ENCODE measurements around the gene PALLD.
A peak's percentile ranks its signal among the peaks of the same experiment; 100 is the strongest.

The PALLD gene

DNA sequence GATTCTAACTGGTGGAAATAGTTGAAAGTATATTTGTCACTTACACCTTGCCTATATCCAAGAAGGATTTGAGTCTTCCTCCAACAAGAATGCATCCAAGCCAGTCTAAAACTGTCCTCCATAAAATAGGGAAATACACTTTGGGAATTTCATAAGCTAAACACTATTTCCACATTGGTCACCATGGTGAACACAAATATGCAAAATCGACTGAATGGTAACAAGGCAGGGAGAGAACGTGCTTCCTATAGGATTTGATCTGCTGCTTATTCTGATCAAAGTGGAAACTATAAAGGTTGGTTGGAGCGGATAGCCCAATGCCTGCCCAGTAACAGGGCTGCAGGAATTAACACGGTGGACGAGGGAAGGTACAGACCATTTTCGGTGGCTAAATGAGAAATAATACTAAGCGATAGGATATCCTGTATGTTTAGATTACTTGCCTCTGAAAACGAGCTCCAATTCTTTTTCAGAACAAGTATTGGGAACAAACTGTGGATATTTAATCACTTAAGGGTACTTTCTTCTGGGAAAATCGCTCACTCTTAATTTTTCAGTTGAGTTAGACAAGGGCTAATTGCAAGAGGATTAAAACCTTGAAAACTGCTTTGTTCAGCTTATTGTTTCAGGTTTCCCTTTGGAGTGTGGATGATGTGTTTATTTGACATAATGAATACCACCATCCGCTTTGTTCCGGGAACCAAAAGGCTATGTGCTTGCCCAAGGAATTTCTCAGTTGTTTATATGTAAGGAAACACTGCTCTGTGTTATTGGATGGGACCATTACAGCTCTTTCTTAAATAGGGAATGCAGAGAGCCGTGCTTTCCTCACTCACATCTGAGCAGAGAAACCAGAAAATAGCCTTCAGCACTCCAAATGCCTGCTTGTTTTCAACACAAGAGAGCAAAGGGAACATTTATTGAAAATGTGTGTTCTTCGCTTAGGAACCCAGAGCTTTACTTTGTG lies 318.8 kb downstream of the PALLD start:
- no peaks in the 10 kb centered on the region for H3K36me3 Mint-ChIP-seq
- H3K27me3 Mint-ChIP-seq: peaks cover 28% of the 10 kb centered on the region

DNA sequence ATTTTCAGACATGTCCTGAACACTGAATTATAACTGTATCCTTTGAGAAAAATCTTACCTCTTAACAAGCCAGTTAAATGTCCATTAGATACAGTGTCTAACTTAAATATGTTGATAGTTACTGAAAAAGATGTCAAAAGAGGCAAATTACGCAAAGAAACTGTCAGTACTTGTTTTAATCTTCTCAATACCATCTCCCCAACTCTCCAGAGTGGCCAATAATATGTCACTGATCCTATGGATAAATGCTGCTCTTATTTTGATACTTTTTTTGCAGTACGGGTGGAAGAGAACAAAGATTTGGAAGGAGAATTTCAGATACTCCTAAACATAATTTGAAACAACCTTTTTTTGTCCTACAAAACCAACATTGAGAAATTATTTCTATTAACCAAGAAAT lies 320.5 kb downstream of the PALLD start:
- H3K4me1 Mint-ChIP-seq: peaks cover 11% of the 10 kb centered on the region
- no peak overlapping the region for H3K27ac Mint-ChIP-seq
- no peak overlapping the region for H3K4me3 Mint-ChIP-seq
- H3K27me3 Mint-ChIP-seq: peaks cover 28% of the 10 kb centered on the region
- no peaks in the 10 kb centered on the region for H3K9me3 Mint-ChIP-seq
- H3K36me3 Mint-ChIP-seq: no peaks in the 10 kb centered on the region

More for the DNA sequence above, 318.8 kb downstream of the PALLD start:
- no peak overlapping the region for H3K4me3 Mint-ChIP-seq
- H3K4me1 Mint-ChIP-seq: peaks cover 11% of the 10 kb centered on the region
- no peaks in the 10 kb centered on the region for H3K9me3 Mint-ChIP-seq
- H3K27ac Mint-ChIP-seq: no peak overlapping the region

DNA sequence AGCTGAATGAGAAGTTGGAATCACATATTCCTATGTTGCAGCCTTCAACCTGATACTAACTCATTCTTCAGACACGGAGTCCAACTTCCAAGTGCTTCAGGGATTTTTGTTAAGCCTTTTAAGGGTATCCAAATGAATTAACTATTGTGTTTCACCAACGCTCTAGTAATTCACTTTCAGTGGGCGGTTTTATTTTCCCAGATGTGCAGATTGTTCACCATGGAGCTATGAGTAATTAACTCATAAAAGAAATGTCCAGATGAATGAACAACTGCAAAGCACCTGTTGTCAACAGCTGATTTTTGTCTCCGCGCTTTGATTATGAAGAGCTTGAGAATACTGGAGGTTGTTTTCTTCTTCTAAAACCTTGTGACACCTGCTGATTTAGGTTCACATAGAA lies 325.6 kb downstream of the PALLD start:
- Mint-ChIP-seq H3K36me3 (no peaks in the 10 kb centered on the region), H3K4me1 (peaks cover under 1% of the 10 kb centered on the region), H3K27me3 (peaks cover 10% of the 10 kb centered on the region), H3K27ac (no peak overlapping the region), H3K9me3 (no peaks in the 10 kb centered on the region), H3K4me3 (no peak overlapping the region)

DNA sequence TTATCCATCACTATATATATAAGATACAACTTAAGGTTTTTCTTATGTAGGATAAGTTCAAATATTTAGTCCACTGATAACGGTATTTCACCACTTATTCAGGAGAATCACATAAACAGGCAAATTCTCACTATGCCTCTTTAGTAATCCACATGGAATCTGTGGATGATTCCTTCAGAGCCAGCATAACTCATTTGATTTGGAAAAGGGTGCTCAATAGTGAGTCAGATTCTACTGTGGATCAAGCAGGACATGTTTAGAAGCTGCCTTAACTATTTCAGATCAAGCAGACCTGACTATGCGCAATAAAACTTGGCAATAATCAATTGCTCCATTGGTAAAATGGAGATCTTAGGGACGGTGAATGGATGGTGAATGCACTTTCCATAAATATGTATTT lies 329.1 kb downstream of the PALLD start:
- Mint-ChIP-seq H3K27me3 (peaks cover 9% of the 10 kb centered on the region), H3K9me3 (no peaks in the 10 kb centered on the region), H3K27ac (no peak overlapping the region), H3K36me3 (no peaks in the 10 kb centered on the region), H3K4me3 (no peak overlapping the region), H3K4me1 (no peaks in the 10 kb centered on the region)

DNA sequence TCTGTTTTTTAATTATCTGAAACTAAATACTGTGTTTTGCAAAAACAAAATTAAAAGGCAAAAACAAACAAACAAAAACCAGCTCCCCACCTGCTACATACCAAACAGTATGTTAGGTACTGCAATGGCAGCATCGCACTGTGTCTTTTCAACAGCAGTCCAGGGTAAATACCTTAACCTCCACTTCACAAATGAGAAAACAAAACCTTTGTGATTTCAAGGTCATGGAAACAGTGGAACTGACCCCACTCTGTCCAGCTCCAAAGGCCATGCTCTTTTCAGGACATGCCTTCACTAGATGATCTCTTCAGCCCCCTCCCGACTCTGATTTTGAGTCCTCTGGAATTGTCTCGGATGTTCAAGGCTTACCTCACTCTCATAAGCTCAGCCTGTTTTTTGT lies 329.8 kb downstream of the PALLD start:
- Mint-ChIP-seq H3K4me3 (no peak overlapping the region), H3K27me3 (peaks cover 14% of the 10 kb centered on the region), H3K9me3 (no peaks in the 10 kb centered on the region), H3K27ac (no peak overlapping the region), H3K36me3 (peaks cover 2% of the 10 kb centered on the region), H3K4me1 (peaks cover 5% of the 10 kb centered on the region)

DNA sequence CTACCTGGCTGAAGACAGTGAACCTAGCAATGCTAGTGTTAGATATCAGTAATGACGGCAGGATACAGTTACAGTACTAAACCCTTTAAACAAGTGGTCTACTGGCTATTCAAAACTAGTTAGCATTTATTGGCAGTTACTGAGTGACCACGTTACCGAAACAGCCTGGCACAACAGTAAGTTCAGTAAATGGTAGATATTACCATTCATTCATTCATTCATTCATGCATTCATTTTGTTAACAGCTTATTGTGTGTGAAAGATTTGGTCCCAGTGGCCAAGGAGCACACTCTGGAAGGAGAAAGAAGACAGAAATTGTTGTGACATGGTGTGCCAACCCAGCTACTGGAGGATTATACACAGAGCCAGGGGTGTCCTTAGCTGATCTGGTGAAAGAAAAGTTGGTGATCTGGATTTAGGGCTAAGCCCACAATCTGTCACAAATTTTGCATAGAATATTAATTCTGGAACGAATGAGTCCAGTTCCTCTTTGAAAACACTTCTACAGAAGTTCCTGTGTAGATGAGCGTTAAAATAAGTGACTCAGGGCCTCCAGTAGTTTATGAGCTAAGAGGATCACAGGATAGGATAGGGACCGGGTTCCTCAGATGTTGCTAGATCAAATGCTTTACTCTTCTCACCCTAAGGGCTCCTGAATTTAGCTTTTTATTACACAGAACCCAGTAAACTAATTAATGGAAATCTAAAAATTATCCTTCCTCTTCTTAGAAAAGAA lies 334.1 kb downstream of the PALLD start:
- Mint-ChIP-seq H3K27ac (no peak overlapping the region), H3K9me3 (no peaks in the 10 kb centered on the region), H3K4me1 (peaks cover 6% of the 10 kb centered on the region), H3K36me3 (peaks cover 2% of the 10 kb centered on the region), H3K27me3 (peaks cover 36% of the 10 kb centered on the region), H3K4me3 (peak overlapping the region; percentile 89)

DNA sequence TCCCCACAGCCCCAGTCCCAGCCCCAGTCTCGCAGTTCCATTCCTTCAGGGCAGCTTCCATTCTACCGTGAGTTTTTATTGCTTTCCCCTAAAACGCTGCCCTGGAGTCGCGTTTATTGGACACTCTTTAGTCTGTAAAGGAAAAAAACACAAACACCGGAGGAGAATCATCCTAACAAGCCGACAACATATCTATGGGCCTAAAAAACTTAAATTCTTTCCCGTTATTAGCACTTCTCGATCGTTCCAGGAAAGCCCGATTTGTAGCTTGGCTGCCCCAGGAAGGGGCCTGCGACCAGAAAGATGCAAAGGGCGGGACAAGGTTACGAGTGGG lies 334.7 kb downstream of the PALLD start:
- Mint-ChIP-seq H3K4me1 (peaks cover 6% of the 10 kb centered on the region), H3K9me3 (no peaks in the 10 kb centered on the region), H3K4me3 (peak overlapping the region; percentile 89), H3K36me3 (peaks cover 2% of the 10 kb centered on the region), H3K27ac (peak overlapping the region; percentile 41), H3K27me3 (peaks cover 40% of the 10 kb centered on the region)

DNA sequence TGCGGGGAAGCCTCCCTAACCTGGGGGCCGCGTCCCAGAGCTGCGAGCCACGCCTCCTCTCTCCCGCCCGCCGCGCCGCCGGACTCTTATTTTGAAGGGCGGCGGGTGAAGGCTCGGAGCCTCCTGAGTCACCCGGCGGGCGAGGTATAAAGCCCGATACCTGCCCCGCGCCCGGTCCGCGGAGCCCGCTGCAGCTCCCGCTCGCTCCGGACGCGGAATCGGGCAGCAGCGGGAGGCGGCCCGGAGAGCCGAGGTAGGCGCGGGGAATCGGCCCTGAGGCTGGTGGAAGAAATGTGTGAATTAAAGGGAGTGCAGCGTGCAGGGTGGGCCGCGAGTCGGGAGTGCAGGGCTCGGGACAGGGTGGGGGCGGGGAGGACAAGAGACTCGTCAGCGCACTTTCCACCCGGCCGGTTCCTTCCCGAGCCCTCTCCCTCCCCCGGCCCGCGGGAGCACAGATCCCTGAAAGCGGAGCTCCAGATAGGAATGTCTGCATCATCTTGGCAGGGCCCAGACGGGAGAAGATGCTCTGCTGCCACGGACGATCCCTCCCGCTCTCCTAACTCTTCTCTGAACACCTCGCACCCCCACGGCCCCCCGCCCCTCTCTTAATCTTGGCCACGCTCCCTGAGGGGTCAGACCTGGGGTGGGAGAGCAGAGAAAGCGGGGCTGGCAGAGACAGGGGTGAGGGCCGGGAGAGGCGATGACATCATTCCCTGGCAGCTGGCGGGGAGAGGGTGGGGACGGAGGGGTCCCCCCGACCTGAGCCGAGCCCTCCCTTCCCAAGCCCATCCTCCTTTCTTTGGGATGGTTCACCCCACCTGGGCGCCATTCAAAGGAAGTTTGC lies 335.3 kb downstream of the PALLD start:
- Mint-ChIP-seq H3K4me3 (peak overlapping the region; percentile 89), H3K9me3 (no peaks in the 10 kb centered on the region), H3K27me3 (peaks cover 44% of the 10 kb centered on the region), H3K27ac (no peak overlapping the region), H3K4me1 (peaks cover 6% of the 10 kb centered on the region), H3K36me3 (peaks cover 2% of the 10 kb centered on the region)

DNA sequence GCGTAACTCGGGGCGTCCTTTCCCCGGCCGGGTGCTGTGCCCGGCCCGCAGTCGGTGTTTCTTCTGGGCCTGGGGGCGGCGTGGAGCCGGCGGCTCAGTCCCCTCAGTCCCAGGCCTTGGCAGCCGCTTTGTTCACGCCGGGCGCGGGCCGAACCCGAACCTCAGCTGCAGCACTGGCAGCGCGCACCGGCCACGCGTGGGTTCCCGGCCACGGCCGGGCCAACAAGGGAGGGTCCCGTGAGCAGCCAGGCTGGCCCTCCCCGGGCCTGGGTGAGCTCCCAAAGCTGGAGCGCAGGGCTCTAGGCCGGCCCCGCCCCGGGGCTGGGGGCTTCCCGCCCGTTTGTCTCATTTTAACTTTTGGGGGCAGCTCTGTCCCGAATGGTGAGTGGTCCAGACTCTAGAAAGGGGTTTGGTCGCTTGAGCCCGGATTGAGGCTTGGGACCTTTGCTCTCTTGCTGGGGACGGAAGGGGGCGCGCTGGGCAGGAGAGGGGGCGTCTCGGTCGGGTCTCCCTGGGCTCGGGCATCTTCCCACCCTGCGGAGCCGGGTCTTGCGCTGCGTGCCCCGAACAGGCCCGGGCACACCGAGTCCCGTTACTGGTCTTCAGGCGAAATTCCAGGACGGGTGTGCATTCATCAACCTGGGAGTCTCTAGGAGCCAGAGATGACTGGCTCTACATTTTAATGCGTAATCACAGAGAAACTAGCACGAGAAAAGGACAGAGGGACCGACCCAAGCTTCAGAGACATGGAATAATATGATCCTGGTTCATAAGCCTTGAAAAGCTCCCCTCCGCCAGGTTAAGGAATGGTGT lies 336.1 kb downstream of the PALLD start:
- H3K27ac Mint-ChIP-seq: no peak overlapping the region
- H3K9me3 Mint-ChIP-seq: no peaks in the 10 kb centered on the region
- H3K36me3 Mint-ChIP-seq: peaks cover 2% of the 10 kb centered on the region
- peaks cover 6% of the 10 kb centered on the region for H3K4me1 Mint-ChIP-seq
- peaks cover 51% of the 10 kb centered on the region for H3K27me3 Mint-ChIP-seq
- peak overlapping the region; percentile 89 for H3K4me3 Mint-ChIP-seq

DNA sequence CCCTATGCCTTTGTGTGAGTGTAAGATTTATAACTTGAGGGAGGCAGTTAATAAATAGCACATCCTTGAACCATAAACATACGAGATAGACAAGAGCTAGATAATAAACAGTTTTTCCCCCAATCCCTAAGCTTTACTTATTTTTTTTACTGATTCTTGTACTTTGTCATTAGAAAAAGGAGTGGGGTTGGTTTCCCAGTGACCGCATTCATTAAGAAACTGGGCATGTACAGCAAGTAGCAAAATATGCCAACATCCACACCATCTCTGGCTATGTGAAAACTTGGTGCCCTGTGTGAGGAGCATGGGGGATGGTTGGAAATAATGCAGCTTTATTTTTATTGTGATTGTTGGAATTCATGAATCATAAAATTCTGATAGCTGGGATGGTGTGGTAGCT lies 337.0 kb downstream of the PALLD start:
- Mint-ChIP-seq H3K4me1 (peaks cover 6% of the 10 kb centered on the region), H3K27ac (no peak overlapping the region), H3K4me3 (no peak overlapping the region), H3K27me3 (peaks cover 54% of the 10 kb centered on the region), H3K36me3 (peaks cover 2% of the 10 kb centered on the region), H3K9me3 (no peaks in the 10 kb centered on the region)

DNA sequence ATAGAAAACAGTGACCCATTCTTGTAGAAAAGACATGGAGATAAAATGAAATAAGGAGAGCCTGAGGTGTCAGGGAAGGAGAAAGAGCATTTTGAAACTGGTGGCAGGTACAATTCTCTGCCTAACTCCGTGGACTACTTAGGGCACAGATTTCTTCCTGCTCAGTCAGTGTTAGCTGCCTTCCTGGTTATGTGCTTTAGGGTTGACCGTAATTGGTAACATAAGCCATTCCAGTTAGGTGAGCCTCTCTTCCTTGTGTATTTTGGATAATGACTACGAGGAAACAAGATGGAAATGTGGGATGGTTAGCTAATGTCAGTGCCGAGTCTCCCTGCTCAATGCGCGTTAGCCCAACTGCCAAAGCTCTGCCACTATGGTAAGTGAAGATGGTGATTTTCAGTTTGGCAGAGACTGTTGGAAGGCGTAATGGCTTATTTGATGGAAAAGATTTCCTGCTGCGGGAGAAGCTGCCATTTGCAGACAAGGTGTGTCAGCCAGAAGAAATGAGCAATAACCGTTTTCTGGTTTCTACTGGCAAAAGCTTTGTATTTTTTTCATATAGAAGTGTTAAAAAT lies 339.1 kb downstream of the PALLD start:
- Mint-ChIP-seq H3K27ac (no peak overlapping the region), H3K36me3 (peaks cover 2% of the 10 kb centered on the region), H3K27me3 (peaks cover 49% of the 10 kb centered on the region), H3K4me3 (no peak overlapping the region), H3K4me1 (peaks cover 6% of the 10 kb centered on the region), H3K9me3 (no peaks in the 10 kb centered on the region)

DNA sequence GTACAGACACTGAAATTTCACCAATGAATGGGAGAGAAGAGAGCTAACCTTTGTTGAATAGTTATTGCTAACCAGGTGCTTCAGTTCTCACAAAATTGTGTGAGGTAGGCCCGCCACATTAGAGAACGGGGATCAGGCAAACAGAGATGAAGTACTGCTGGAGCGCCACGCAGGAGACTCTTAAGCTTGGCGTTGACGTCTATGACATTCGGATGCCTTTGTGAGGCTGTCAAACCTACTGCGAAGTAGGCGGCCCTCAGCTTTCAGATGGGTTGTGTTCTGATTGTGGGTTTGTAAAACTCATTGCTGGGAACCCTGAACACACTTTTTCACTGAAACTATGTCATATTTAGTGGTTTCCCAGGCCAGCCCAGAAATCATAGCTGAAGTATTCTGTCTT lies 339.6 kb downstream of the PALLD start:
- peaks cover 45% of the 10 kb centered on the region for H3K27me3 Mint-ChIP-seq
- H3K27ac Mint-ChIP-seq: no peak overlapping the region
- H3K36me3 Mint-ChIP-seq: peaks cover under 1% of the 10 kb centered on the region
- H3K9me3 Mint-ChIP-seq: no peaks in the 10 kb centered on the region
- no peak overlapping the region for H3K4me3 Mint-ChIP-seq
- H3K4me1 Mint-ChIP-seq: peaks cover 3% of the 10 kb centered on the region

DNA sequence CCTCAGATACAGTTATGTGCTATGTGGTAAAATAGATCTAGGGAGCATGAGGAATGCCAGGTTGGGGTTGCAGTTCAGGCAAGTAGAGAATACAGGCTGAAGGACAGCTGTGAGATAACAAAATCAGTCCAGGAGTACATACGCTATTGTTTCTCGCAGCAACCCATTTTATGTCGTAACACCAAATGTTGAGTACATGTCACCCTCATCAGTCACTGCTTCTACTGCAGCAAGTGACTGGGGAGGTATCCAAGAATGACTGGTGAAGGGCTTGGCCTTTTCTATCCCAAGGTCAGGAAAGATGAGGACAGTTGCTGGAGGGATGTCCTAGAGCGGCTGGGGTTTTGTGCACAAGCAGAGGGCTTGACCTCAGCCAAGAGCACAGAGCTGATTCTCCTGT lies 341.1 kb downstream of the PALLD start:
- Mint-ChIP-seq H3K9me3 (no peaks in the 10 kb centered on the region), H3K27me3 (peaks cover 42% of the 10 kb centered on the region), H3K4me3 (no peak overlapping the region), H3K27ac (no peak overlapping the region), H3K36me3 (no peaks in the 10 kb centered on the region), H3K4me1 (no peaks in the 10 kb centered on the region)

DNA sequence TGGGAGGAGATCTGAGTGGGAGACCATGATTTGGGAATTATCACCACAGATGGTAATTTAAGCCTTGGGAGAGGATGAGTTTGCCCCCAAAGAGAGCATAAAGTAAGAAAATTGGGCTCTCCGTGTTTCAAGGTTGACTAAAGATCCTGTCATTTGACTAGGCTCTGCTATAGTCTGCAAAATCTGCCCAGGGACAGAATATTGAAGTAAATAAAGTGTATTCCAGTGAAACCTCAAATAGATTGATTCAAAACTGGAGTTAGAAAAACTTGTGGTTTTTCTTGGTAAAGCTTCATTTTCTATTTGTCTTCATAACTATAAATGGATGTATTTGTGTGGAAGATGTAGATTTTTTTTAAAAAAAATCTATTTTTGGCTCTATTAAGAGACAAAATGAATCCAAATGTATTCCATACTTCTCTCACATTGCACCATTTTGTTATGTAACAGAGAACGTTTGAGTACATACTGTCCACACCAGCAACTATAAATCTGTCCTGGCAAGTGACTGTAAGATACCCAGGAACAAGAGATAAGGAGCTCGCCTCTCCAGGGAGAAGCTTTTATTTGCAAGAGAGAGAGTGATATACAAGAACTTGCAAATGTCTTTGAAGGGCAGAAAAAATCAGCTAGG lies 343.0 kb downstream of the PALLD start:
- no peaks in the 10 kb centered on the region for H3K4me1 Mint-ChIP-seq
- H3K27ac Mint-ChIP-seq: no peak overlapping the region
- H3K9me3 Mint-ChIP-seq: no peaks in the 10 kb centered on the region
- H3K4me3 Mint-ChIP-seq: no peak overlapping the region
- H3K36me3 Mint-ChIP-seq: no peaks in the 10 kb centered on the region
- peaks cover 36% of the 10 kb centered on the region for H3K27me3 Mint-ChIP-seq

Data from activated naive CD4-positive, alpha-beta T cell treated with anti-CD3 and anti-CD28 coated beads, Interleukin-2, amount 50 U/mL, for 24 hours (primary cell).